Brain microvascular endothelial cell (primary cell): ENCODE results near the gene PON2.

Experiments
- DNase-seq: peaks from one replicate; pipeline ENCODE4 v3.0.0-alpha.2; 2020
- H3K27ac ChIP-seq: fragments of 250-450 bp; sonication (Bioruptor Pico); 2 replicates; pipeline ENCODE4 v1.5.1; 2020; ENCODE audit warnings: mild to moderate bottlenecking, moderate library complexity
- H3K27me3 ChIP-seq: fragments of 250-450 bp; sonication (Bioruptor Pico); replicated peaks from 2 replicates; pipeline ENCODE4 v1.5.1; 2020; ENCODE audit warnings: mild to moderate bottlenecking
- H3K36me3 ChIP-seq: fragments of 250-450 bp; sonication (Bioruptor Pico); replicated peaks from 2 replicates; pipeline ENCODE4 v1.5.1; 2020; ENCODE audit warnings: mild to moderate bottlenecking
- H3K4me3 ChIP-seq: 2 replicates; pipeline ENCODE4 v1.5.1; 2011; ENCODE audit warnings: low read depth, mild to moderate bottlenecking, control low read depth, low read length, moderate library complexity
- in situ Hi-C: cut with HindIII; loops from 2 replicates; pipeline ENCODE4 v1.10.0; 2017; ENCODE audit warnings: low sequenced_read_pairs, low pct_ligation_motif_present
- TF ChIP-seq, protein P1 (sequence below): IDR thresholded peaks from 2 replicates; pipeline ENCODE4 v1.5.1; 2011; ENCODE audit warnings: low read depth, mild to moderate bottlenecking, moderate library complexity, low read length, control low read depth, inconsistent platforms; ENCODE audit errors: missing control alignments

Gene PON2

DNA sequence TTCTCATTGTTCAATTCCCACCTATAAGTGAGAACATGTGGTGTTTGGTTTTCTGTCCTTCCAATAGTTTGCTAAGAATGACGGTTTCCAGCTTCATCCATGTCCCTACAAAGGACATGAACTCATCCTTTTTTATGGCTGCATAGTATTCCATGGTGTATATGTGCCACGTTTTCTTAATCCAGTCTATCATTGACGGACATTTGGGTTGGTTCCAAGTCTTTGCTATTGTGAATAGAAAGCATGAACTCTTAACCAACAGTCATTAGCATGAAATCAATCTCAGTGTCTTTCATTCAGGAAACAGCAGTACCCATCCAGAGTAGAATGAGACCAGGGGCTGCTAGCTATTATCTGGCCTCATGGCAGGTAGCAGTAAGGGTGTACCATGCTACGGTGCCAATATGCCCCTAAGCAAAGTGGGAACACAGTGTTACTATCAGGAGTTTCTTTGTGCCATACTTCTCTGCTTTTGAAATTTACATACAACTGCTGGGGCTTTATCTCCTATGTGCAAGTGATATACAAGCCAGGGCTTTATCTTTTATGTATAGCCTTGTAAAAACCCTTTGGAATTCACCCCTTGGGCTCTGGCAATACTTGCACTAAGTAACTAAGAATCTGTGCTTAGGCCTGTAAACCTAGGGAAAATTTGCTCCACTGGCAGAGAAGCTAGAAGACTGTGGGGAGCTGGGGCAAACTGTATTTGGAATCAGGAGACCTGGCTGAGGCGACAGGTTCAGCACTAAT, 5.4 kb downstream of the PON2 start:
- Histone ChIP-seq H3K27me3 (no peaks in the 10 kb centered on the region), H3K36me3 (no peaks in the 10 kb centered on the region), H3K27ac (no peak overlapping the region), H3K4me3 (no peak overlapping the region)
- TF ChIP-seq, protein P1, sequence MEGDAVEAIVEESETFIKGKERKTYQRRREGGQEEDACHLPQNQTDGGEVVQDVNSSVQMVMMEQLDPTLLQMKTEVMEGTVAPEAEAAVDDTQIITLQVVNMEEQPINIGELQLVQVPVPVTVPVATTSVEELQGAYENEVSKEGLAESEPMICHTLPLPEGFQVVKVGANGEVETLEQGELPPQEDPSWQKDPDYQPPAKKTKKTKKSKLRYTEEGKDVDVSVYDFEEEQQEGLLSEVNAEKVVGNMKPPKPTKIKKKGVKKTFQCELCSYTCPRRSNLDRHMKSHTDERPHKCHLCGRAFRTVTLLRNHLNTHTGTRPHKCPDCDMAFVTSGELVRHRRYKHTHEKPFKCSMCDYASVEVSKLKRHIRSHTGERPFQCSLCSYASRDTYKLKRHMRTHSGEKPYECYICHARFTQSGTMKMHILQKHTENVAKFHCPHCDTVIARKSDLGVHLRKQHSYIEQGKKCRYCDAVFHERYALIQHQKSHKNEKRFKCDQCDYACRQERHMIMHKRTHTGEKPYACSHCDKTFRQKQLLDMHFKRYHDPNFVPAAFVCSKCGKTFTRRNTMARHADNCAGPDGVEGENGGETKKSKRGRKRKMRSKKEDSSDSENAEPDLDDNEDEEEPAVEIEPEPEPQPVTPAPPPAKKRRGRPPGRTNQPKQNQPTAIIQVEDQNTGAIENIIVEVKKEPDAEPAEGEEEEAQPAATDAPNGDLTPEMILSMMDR, result no peak
- in situ Hi-C loops, result no loop called here
- no peak for DNase-seq

DNA sequence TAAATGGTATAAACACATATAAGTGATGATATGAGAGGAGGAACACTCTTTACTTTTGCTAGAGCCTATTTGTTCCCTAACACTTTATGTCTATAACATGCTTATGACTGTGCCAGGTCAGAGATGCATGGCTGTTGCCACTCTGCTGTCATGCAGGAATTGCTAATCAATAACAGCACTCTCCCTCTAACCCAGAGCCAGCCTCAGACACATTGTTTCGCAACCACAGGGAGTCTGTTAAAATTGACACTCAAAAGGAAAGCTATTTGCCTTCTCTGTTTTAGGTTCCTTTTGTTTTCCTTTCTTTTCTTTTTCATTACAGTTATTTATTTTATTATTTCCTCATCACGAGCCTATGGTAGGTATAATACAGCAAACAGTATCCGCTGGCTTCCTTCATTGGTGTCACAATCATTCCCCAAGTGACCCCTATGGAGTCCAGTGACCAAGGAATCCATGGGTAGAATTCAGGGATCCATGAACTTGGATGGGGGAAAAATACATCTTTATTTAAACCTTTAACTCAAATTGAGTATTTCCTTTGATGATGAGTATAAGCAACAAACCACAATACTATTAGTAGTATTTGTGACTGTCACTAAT, 6.8 kb downstream of the PON2 start:
- Histone ChIP-seq H3K27ac (no peak overlapping the region), H3K36me3 (peaks cover 9% of the 10 kb centered on the region), H3K4me3 (no peak overlapping the region), H3K27me3 (no peaks in the 10 kb centered on the region)
- TF ChIP-seq, protein P1, result no peak
- DNase-seq, result no peak
- in situ Hi-C loops, result no loop called here

DNA sequence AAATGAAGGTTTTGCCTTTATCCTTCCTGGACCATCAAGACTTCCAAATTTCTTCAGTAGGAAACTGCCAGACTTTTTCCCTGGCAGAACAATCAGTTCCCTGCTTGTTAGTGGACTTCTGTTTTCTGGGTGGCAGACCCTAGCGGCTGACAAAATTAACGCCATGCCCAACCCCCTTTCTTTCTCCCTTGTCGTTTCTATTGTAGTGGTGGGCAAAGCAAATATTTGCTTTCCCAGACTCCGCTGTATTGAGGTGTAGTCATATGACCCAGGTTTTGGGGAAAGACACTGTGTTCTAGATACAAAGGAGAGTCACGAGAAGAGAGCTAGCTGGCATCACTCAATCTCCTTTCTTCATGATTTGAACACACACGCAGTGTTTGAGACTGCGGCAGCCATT, 7.7 kb downstream of the PON2 start:
- TF ChIP-seq, protein P1, result no peak
- Histone ChIP-seq H3K27me3 (no peaks in the 10 kb centered on the region), H3K4me3 (no peak overlapping the region), H3K36me3 (peaks cover 9% of the 10 kb centered on the region), H3K27ac (no peak overlapping the region)
- in situ Hi-C loops, result no loop called here
- DNase-seq, result no peak

DNA sequence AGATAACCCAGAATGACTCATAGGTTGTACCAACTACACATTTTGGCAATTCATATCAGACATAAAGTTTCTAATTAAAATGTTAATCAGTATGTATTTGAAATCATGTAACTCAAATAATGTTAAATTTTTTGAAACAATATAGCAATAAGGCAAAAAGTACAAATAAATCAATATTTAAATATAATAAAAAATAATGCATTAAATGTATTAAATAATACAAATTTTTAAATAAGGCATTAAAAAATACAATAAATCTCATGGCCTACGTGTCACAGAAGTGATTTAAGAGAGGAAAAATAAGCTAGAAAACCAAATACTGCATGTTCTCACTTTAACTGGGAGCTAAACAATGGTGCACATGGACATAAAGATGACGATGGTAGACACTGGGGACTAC, 9.1 kb downstream of the PON2 start:
- Histone ChIP-seq H3K27ac (no peak overlapping the region), H3K27me3 (no peaks in the 10 kb centered on the region), H3K4me3 (no peak overlapping the region), H3K36me3 (peaks cover 9% of the 10 kb centered on the region)
- TF ChIP-seq, protein P1, result no peak
- DNase-seq, result no peak
- in situ Hi-C loops, result no loop called here

DNA sequence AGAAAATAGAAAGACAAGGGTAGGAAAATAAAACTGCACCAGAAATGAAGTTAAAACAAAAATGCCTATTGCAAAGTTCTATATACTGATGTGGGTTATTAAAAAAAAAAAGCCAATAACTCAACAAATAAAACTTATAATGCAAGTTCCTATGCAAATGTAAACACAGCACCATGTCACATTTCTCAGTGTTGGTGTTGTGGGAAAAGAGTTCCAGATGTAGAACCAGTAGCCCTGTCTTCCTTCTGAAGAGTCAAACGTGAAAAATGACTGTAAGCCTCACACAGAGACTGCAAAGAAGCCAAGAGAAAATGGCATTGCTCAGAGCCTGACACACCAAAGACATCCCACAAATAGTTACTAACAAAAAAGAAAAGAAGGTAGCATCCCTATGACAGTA, 10.1 kb downstream of the PON2 start:
- DNase-seq, result no peak
- Histone ChIP-seq H3K27me3 (no peaks in the 10 kb centered on the region), H3K4me3 (no peak overlapping the region), H3K36me3 (peaks cover 9% of the 10 kb centered on the region), H3K27ac (no peak overlapping the region)
- in situ Hi-C loops, result no loop called here
- TF ChIP-seq, protein P1, result no peak

DNA sequence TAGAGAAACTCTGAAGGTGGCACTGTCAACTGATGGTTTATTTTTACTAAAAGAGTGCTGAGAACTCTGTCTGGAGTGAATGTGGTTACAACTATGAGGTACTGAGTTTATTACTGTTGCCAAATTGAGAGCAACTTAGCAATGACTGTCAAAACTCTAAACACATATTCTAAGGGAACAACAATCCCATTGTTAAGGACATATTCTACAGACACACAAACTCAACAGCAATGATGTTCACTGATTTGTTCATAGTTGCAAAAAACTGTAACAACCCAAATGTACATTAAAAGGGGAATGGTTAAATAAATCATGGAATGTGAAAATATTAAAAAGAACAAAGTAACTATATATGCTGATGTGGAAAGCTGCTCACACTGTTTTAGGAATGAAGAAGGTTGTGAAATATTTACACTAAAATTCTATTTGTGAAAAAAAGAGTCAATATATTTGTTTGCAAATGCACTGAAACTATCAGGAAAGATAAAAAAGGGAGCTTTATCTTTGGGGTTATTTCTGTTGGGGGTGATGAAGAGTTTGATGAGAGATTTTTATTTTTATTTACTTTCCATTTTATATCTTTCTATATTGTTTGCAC, 12.9 kb downstream of the PON2 start:
- H3K4me3 ChIP-seq, result no peak overlapping the region
- peaks cover 9% of the 10 kb centered on the region for H3K36me3 ChIP-seq
- TF ChIP-seq, protein P1, result no peak
- no peak for DNase-seq
- H3K27ac ChIP-seq, result peak overlapping the region; percentile 51
- H3K27me3 ChIP-seq, result no peaks in the 10 kb centered on the region
- in situ Hi-C loops, result no loop called here
